GM12874 (cell line): ENCODE measurements around the gene TSPAN10.

Experiments used
- TF ChIP-seq, protein P1 (sequence below): IDR thresholded peaks from 2 replicates; pipeline ENCODE4 v1.5.1; 2011; ENCODE audit warnings: low read depth, mild to moderate bottlenecking, control low read depth, low read length, moderate library complexity; ENCODE audit not compliant: insufficient read depth

TSPAN10 gene

DNA sequence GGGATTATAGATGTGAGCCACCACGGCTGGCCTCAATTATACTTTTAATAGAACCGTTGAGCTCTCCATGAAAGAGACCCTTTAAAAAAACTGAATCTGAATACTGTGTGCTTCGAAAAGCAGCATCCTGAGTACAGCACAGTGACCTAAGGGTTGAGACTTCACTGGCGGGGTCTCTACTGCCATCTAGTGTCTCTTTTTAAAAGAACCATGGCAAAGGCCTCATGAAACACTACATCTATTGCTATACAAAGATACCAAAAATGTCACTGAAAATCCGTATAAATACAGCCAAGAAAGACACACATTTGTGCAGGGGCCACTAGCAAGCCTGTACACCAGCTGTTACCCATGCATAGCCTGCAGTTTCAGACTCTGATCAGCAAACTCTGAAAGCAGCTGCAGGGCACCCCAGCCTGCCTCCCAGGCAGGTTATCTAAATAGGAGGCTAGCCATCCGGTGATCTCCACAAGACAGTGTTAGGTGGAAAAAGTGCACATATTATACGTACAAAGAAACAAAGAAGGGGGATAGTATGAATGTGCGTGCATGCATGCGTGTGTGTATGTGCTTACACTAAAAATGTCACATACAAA lies 35.4 kb upstream of the TSPAN10 start:
- TF ChIP-seq, protein P1, sequence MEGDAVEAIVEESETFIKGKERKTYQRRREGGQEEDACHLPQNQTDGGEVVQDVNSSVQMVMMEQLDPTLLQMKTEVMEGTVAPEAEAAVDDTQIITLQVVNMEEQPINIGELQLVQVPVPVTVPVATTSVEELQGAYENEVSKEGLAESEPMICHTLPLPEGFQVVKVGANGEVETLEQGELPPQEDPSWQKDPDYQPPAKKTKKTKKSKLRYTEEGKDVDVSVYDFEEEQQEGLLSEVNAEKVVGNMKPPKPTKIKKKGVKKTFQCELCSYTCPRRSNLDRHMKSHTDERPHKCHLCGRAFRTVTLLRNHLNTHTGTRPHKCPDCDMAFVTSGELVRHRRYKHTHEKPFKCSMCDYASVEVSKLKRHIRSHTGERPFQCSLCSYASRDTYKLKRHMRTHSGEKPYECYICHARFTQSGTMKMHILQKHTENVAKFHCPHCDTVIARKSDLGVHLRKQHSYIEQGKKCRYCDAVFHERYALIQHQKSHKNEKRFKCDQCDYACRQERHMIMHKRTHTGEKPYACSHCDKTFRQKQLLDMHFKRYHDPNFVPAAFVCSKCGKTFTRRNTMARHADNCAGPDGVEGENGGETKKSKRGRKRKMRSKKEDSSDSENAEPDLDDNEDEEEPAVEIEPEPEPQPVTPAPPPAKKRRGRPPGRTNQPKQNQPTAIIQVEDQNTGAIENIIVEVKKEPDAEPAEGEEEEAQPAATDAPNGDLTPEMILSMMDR, result peak; percentile 69

DNA sequence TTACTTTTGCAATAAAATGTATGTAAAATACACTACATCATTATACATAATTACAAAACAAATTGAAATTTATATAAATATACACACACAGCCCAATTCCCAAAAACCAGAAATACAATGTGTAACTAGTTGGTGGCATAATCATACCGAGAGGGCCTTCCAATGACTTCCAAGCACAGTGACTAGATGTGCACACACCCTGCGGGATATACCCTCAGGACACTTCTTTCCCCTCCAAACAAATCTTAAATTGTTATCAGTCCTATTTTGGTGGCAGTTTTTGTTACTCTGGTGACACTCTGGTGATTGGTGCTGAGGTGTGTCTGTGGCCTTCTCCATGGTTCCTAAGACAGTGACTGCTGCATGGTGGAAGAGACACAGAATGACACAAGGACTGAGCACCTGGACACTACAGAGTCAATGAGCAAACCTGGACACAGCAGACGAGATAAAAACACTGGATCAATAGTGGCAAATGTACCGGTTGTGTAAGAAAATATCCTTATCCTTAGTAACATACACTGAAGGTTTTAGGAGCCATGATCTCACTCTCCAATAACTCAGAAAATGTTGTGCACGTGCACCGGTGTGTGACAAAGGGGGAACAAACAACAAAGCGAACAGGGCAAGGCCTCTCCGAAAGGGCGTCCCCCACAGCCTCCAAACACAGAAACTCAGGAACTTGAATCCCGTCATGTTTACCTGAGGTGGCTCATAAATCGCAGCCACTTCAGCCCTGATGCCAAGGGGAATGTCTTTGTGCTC lies 33.0 kb upstream of the TSPAN10 start:
- TF ChIP-seq, protein P1, result no peak

- TF ChIP-seq, protein P1, result no peak
These were observed 29.6 kb upstream of the TSPAN10 start for GRCh38 chr17:81607431-81607830.

DNA sequence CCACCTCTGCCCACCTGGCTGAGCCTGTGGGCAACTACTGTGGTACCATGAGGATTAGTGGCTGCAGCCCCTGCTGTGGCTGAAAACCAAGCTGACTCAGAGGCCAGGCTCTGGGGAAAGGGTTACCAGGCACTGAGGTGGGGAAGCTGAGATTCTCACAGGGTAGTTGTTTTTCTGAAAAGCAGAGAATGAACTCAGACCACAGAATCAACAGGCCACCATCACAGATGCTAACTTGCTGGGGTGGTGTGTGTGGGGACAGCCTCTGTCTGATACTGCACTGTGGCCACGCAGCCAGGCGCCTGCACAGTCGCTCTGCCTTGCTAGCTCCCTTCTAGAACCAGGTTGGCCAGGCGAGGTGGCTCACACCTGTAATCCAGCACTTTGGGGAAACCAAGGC lies 28.9 kb upstream of the TSPAN10 start:
- TF ChIP-seq, protein P1, result no peak

DNA sequence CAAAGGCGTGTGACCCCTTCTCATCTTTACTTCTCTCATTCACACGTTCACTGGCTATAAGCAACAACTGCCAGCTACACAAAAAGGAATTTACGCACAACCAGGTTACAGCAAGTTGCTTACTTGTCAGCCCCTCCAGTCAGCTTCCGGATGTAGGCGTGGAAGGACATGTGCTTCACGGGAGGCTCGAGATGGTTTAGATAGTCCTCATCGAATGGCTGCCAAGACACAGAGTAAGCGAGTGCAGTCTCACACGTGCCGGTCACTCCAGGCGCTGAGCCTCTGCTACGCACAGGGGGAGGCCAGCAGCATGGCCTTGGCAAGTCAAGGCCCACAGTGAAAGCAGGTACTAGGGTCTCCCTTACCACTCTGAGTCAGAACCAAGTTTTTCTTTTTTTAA lies 28.4 kb upstream of the TSPAN10 start:
- TF ChIP-seq, protein P1, result no peak

DNA sequence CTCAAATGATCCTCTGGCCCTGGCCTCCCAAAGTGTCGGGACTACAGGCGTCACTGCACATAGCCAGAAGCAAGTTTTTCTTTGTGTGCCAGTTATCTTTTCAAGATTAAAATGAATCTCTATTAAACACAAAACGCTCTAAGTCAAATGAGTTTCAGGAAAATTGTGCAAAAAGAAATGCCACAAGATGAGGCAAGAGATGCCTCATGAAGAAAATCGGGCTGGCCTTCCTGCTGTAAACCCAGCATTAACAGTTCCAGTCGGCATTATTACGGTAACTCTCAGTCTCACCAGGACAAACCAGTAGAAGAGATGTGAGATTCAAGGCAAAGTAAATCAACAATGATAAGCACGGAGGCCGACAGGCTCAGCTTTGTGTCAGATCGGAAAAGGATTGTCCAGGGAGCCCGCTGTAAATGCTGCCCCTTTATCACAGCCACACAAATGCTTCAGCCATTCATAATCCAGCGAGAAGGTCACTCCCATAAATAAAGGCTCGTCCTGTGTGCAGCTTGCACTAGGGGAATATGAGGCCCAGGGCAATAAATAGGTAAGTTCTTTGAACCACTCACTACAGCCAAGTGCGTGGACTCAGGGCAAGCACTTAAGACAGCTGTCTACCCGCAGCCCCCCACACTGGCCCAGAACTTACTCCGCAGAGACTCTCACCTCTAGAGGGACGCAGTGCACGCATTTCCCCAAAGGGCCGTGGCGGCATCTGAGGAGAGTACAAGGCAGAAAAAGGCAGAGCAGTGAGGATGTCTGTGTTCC lies 27.3 kb upstream of the TSPAN10 start:
- TF ChIP-seq, protein P1, result no peak
